Breast epithelium (tissue), 3 donors: ENCODE results near the gene GRK5.

Experiments used
- POLR2AphosphoS5 ChIP-seq, 3 donors: sonication (generic); formaldehyde crosslinking; IDR thresholded peaks; one replicate each; pipeline ENCODE4 v1.6.1; 2017; ENCODE audit warnings: antibody characterized with exemption in 3 of 3
- TF ChIP-seq, protein P1 (sequence below), 3 donors: fragments of 450-650 bp; IDR thresholded peaks; one replicate each; pipeline ENCODE4 v1.5.1; 2016 to 2017; ENCODE audit warnings: antibody characterized with exemption in 3 of 3, mild to moderate bottlenecking in 3 of 3, moderate library complexity in 3 of 3

DNA sequence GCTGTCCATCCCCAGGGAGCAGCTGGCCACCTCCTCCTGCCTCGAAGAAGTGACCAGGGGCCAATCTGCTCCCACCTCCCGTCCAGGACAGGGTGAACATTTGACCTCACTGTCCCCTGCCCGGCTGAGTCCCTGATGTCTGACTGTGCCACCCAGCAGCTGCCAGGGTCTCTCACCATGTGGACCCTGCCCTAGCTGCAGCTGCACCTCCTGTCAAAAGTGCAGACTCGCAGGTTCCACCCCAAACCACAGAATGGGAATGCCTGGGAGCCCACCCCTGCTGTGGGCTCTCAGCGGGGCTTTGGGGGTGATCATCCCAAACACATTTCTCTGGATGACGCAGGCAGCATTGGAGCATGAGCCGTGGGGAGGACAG is 249.1 kb downstream of the GRK5 start:
- TF ChIP-seq, protein P1, sequence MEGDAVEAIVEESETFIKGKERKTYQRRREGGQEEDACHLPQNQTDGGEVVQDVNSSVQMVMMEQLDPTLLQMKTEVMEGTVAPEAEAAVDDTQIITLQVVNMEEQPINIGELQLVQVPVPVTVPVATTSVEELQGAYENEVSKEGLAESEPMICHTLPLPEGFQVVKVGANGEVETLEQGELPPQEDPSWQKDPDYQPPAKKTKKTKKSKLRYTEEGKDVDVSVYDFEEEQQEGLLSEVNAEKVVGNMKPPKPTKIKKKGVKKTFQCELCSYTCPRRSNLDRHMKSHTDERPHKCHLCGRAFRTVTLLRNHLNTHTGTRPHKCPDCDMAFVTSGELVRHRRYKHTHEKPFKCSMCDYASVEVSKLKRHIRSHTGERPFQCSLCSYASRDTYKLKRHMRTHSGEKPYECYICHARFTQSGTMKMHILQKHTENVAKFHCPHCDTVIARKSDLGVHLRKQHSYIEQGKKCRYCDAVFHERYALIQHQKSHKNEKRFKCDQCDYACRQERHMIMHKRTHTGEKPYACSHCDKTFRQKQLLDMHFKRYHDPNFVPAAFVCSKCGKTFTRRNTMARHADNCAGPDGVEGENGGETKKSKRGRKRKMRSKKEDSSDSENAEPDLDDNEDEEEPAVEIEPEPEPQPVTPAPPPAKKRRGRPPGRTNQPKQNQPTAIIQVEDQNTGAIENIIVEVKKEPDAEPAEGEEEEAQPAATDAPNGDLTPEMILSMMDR (IDR thresholded peaks at IDR 0.05), result no peak
- no peak for TF ChIP-seq POLR2AphosphoS5 (IDR thresholded peaks at IDR 0.05)
